ENCODE data around the gene CNNM4. TPM values are rescaled to one million over a fixed set of nuclear protein-coding genes. Genes with fewer than 3 reads are reported as not detected.
"Not testable (repeated sequence)": the region's sequence is repeated elsewhere in the genome, so short reads cannot be mapped to it uniquely, and the experiment has no call there.

The CNNM4 gene
- total RNA-seq, 1 experiment from 2014 or later: 7.6 TPM

GRCh38 chr2:96783388-96783787, 22.7 kb downstream of the CNNM4 start:
- no peak for DNase-seq (ENCODE audit: low spot score)
- in situ Hi-C loops (cut with HindIII; ENCODE audit: low sequenced_read_pairs): no loop called here

- no peak for DNase-seq (ENCODE audit: low spot score)
- in situ Hi-C loops (cut with HindIII; ENCODE audit: low sequenced_read_pairs): no loop called here
Measured at GRCh38 chr2:96787411-96787810, 26.7 kb downstream of the CNNM4 start.

- peak; percentile 89 for DNase-seq (ENCODE audit: low spot score)
- in situ Hi-C loops (cut with HindIII; ENCODE audit: low sequenced_read_pairs): no loop called here
Measured at GRCh38 chr2:96788442-96789244, 27.9 kb downstream of the CNNM4 start.

- no peak for DNase-seq (ENCODE audit: low spot score)
- in situ Hi-C loops (cut with HindIII; ENCODE audit: low sequenced_read_pairs): no loop called here
Measured at GRCh38 chr2:96789245-96789617, 28.5 kb downstream of the CNNM4 start.

DNA sequence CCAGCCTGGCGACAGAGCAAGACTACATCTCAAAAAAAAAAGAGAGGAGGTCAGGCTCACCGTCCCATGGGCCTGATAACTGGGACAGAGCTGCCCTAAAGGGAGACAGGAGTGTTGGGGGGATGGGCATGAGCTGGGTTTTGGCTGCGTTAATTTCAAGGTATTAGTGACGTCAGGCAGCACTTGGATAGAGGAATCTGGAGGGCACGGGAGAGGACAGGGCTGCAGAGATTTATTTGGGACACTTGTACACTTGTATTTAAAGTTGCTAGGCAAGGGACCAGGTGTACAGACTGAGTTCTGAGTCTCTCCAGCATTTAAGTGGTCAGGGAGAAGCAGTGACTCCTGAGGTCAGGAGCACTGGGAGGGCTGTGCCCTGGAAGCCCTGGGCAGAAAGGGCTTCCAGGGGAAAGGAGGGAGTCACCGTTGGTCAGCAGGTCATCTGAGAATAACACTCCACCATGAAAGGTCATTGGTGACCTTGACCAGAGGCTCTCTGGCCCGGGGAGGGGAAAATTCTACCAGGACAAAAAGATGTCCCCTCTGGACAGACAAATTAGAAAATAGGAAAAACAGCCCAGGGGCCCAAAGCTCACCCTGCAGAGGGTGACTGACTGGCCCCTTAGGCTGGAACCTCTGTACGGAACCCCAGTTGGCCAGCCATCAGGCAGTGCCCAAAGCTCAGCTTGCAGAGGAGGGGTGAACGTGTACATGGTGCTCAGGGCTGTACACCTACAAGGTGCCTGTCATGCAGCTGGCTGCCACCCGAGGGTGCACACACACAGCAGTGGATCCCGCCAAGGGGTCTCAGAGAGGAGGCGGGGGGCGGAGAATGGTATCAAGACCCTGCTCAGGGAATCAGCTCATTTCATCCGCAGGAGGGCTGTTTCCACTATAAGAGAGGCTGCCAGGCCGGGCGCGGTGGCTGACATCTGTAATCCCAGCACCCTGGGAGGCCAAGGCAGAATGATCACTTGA, 32.4 kb downstream of the CNNM4 start:
- DNase-seq (ENCODE audit: low spot score): no peak
- in situ Hi-C loops (cut with HindIII; ENCODE audit: low sequenced_read_pairs): no loop called here

DNA sequence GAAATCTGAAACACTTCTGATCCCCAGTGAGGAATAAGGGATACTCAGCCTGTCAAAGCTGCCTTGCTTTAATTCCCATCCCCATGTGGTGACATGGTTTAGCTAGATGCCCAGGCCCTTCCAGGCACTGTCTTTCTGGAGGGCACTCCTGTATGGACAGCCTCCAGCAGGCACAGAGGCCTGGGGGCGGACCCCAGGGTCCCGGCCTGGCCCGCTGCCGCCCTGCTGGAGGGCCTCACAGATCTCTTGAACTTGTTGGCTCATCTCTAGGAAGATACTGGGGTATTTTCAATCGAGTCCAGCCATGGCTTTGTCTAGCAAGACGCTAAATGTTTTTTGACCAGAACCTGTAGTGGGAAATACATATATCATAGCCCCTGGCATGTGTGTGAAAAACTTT, 34.4 kb downstream of the CNNM4 start:
- in situ Hi-C loops (cut with HindIII; ENCODE audit: low sequenced_read_pairs): no loop called here
- no peak for DNase-seq (ENCODE audit: low spot score)

DNA sequence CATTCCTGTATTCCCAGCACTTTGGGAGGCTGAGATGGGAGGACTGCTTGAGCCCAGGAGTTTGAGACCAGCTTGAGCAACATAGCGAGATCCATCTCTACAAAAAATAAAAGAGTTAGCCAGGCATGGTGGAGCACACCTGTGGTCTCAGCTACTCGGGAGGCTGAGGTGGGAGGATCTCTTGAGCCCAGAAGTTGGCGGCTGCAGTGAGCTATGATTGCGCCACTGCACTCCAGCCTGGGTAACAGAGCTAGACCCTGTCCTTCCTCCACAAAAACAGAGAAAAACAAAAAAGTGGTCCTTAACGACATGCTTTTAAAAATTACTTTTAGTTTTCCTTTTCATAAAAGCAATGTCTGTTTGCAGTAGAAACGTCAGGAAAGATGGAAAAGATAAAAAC, 35.8 kb downstream of the CNNM4 start:
- in situ Hi-C loops (cut with HindIII; ENCODE audit: low sequenced_read_pairs); DNase-seq (ENCODE audit: low spot score): not testable (repeated sequence)

DNA sequence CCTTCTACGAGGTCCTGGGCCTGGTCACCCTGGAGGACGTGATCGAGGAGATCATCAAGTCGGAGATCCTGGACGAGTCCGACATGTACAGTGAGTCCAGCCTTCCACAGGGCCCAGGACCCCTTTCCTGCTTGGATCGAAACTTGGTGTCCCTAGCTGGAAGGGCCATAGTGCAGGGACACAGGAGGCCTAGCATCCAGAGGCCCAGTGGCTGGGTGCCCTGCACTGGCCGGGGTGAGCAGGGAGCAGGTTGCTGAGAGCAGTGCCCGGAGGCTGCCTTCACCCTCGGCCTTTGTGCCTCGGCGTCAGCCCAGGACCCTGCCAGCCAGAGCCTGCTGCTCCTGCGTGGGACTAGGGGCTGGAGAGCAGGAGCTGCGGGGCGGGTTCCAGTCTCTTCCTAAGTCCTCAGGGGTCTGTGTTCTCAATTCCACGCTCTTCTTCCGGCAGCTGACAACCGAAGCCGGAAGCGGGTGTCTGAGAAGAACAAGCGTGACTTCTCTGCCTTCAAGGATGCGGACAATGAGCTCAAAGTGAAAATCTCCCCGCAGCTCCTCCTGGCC, 36.4 kb downstream of the CNNM4 start:
- in situ Hi-C loops (cut with HindIII; ENCODE audit: low sequenced_read_pairs): no loop called here
- DNase-seq (ENCODE audit: low spot score): no peak

GRCh38 chr2:96798733-96799622, 38.3 kb downstream of the CNNM4 start:
- in situ Hi-C loops (cut with HindIII; ENCODE audit: low sequenced_read_pairs): no loop called here

DNA sequence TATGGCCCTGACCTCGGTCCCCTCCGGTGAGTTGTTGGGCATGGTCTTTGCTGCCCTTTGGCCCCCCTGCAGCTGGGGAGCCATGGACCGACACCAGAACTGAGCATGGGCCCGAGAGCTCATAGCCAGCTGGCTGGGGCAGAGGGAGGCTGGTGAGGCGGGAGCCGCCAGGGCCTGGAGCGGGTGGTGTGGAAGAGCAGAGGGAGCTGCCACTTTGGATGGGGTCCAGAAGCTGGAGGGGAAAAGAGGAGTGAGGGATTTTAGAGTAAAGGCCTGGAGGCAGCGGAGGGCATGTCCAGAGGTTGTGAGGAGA, 38.9 kb downstream of the CNNM4 start:
- DNase-seq (ENCODE audit: low spot score): peak; percentile 55
- in situ Hi-C loops (cut with HindIII; ENCODE audit: low sequenced_read_pairs): no loop called here

More at GRCh38 chr2:96798733-96799622, 38.3 kb downstream of the CNNM4 start:
- DNase-seq (ENCODE audit: low spot score): no peak

DNA sequence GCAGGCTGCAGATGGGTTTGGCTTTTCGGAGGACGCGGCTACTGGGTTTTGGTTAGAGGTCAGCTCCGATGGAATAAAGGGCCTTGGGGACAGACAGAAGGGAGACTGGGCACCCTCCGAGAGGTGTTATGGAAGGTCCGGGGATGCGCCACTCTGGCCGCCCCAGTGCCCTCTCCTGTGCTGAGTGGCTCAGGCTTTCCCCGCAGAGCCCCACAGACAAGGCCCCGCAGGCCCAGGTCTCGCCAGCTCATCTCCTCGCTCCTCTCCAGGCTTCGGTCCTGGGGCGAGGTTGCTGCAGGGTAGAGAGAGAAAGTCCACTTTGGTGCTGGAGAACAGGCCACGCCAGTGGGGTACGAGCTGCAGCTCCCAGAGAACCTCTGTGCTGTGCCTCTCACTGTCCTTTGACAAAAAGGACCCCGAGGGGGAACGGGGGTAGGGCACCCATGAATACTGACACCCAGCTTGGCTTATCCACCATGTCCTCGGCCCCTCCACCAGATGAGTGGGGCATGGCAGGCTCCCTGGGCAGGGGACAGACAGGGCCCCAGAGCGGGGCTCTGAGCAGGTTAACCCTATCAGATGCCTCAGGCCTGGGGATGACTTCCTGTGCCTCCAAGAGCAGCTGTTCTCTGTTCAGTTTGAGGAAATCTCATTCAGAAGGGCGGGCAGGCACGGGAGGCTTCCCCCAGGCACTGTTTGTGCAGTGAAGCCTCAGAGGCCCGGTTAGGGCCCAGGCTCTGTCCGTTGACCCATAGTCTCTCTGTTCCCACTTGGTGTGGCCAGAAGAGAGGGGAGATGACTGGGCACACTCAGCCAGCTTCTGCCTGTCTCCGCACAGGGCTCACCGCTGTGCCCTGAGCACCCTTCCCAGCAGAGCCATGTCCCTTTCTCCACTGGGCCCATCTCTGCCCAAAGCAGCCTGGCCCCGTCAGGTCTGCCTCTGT, 39.6 kb downstream of the CNNM4 start:
- in situ Hi-C loops (cut with HindIII; ENCODE audit: low sequenced_read_pairs): no loop called here
- no peak for DNase-seq (ENCODE audit: low spot score)

DNA sequence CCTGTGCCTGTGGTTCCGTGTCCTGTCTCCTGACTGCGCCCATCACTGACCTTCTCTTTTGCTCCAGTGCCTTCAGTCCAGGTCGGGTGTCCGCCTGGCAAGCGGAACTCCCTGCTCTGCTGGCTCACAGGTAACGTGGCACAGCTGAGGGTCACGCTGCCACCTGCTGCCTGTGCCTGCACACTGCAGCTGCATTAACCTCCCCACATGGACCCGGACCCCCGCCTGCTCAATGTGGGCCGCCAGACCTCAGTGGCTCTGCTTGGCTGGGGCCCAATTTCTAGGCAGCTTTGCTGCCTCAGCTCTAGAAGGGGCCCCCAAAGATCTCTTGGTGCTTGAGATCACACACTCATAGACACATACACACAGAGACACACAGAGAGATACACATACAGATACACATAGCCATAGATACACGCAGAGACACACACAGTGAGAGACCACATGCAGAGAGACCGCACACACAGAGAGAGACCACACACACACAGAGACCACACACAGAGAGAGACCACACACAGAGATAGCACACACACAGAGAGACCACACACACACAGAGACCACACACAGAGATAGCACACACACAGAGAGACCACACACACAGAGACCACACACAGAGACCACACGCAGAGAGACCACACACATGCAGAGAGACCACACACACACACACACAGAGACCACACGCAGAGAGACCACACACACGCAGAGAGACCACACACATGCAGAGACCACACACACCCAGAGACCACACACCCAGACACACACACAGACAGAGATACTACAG, 40.5 kb downstream of the CNNM4 start:
- in situ Hi-C loops (cut with HindIII; ENCODE audit: low sequenced_read_pairs): no loop called here
- DNase-seq (ENCODE audit: low spot score): peak; percentile 88

- DNase-seq (ENCODE audit: low spot score): no peak
Measured at GRCh38 chr2:96801786-96802595, 41.3 kb downstream of the CNNM4 start.

DNA sequence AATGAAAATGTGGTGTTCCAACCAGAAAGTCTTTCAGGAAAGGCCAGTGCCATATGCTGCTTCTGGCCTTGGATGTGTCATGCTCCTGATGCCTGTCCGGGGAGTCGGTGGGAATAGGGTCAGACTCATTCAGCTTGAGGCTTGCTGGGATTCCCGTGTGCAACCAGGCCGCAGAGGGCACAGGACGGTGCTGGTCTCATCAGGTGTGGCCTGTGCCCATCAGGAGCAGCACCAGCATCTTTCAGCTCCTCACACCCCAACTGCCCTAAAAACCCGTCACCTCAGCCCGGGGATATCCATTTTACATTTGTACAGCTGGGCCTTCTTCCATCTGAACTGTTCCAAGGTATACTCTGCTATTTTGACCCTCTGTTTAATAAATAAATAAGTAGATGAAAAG, 42.0 kb downstream of the CNNM4 start:
- no peak for DNase-seq (ENCODE audit: low spot score)
- in situ Hi-C loops (cut with HindIII; ENCODE audit: low sequenced_read_pairs): no loop called here

More at GRCh38 chr2:96801786-96802595, 41.3 kb downstream of the CNNM4 start:
- in situ Hi-C loops (cut with HindIII; ENCODE audit: low sequenced_read_pairs): no loop called here

- in situ Hi-C loops (cut with HindIII; ENCODE audit: low sequenced_read_pairs): no loop called here
- no peak for DNase-seq (ENCODE audit: low spot score)
Measured at GRCh38 chr2:96804986-96805385, 44.3 kb downstream of the CNNM4 start.

DNA sequence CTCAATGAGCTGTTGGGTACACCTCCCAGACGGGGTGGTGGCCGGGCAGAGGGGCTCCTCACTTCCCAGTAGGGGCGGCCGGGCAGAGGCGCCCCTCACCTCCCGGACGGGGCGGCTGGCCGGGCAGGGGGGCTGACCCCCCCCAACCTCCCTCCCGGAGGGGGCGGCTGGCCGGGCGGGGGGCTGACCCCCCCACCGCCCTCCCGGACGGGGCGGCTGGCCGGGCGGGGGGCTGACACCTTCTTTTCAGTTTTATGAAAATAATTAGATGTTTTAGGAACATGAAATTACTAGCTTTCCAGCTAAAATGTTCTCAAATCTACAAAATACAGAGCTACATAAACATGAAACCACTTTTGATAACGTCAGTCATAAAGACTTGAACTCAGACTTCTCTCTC, 45.2 kb downstream of the CNNM4 start:
- DNase-seq (ENCODE audit: low spot score); in situ Hi-C loops (cut with HindIII; ENCODE audit: low sequenced_read_pairs): not testable (repeated sequence)
